ENCODE measurements around the gene GAPVD1. TPM values are rescaled to one million over a fixed set of nuclear protein-coding genes. Genes with fewer than 3 reads are reported as not detected.
A peak's percentile ranks its signal among the peaks of the same experiment; 100 is the strongest.
"Not testable (repeated sequence)": the region's sequence is repeated elsewhere in the genome, so short reads cannot be mapped to it uniquely, and the experiment has no call there.

The GAPVD1 gene, protein sequence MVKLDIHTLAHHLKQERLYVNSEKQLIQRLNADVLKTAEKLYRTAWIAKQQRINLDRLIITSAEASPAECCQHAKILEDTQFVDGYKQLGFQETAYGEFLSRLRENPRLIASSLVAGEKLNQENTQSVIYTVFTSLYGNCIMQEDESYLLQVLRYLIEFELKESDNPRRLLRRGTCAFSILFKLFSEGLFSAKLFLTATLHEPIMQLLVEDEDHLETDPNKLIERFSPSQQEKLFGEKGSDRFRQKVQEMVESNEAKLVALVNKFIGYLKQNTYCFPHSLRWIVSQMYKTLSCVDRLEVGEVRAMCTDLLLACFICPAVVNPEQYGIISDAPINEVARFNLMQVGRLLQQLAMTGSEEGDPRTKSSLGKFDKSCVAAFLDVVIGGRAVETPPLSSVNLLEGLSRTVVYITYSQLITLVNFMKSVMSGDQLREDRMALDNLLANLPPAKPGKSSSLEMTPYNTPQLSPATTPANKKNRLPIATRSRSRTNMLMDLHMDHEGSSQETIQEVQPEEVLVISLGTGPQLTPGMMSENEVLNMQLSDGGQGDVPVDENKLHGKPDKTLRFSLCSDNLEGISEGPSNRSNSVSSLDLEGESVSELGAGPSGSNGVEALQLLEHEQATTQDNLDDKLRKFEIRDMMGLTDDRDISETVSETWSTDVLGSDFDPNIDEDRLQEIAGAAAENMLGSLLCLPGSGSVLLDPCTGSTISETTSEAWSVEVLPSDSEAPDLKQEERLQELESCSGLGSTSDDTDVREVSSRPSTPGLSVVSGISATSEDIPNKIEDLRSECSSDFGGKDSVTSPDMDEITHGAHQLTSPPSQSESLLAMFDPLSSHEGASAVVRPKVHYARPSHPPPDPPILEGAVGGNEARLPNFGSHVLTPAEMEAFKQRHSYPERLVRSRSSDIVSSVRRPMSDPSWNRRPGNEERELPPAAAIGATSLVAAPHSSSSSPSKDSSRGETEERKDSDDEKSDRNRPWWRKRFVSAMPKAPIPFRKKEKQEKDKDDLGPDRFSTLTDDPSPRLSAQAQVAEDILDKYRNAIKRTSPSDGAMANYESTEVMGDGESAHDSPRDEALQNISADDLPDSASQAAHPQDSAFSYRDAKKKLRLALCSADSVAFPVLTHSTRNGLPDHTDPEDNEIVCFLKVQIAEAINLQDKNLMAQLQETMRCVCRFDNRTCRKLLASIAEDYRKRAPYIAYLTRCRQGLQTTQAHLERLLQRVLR (N-terminal part only)
- polyA plus RNA-seq (ENCODE audit: insufficient read length in 12 of 12): 10 to 100 TPM in 10 of 12 donors, 1 to 10 TPM in 1, not detected in 1; 9.4 to 30.4 (median 20.1) TPM
- long read RNA-seq, donor 1, full-length matches to known transcripts: 1 of 1 reads
- long read RNA-seq, donor 1, partial matches to known transcripts: 0 of 1 reads
- long read RNA-seq, donor 1, other reads (novel, unspliced or antisense): 0 of 1 reads
- long read RNA-seq, donor 2, partial matches to known transcripts: 0 of 1 reads
- long read RNA-seq, donor 2, other reads (novel, unspliced or antisense): 0 of 1 reads
- long read RNA-seq, donor 3, partial matches to known transcripts: 5 of 6 reads
- long read RNA-seq, donor 3, other reads (novel, unspliced or antisense): 0 of 6 reads
- long read RNA-seq, donor 4, partial matches to known transcripts: 0 of 1 reads
- long read RNA-seq, donor 4, other reads (novel, unspliced or antisense): 0 of 1 reads
- long read RNA-seq, donor 5: 0 reads
- long read RNA-seq, donor 6: 0 reads
- long read RNA-seq, donor 7: 0 reads
- long read RNA-seq, donor 8, partial matches to known transcripts: 7 of 7 reads
- long read RNA-seq, donor 8, other reads (novel, unspliced or antisense): 0 of 7 reads
- long read RNA-seq, donor 9, partial matches to known transcripts: 0 of 1 reads
- long read RNA-seq, donor 9, other reads (novel, unspliced or antisense): 0 of 1 reads
- long read RNA-seq, donor 10: 0 reads
- long read RNA-seq, donor 11, partial matches to known transcripts: 11 of 11 reads
- long read RNA-seq, donor 11, other reads (novel, unspliced or antisense): 0 of 11 reads

GRCh38 chr9:125261501-125262293 is at the start of gene GAPVD1:
Gene GAPVD1, plus strand, starts transcription at chr9:125261826. Its CDS starts 37,096 bp downstream, at chr9:125298922.
- peak; percentile 92 for DNase-seq

- no peak for DNase-seq
These were observed 47.4 kb upstream of the GAPVD1 start for GRCh38 chr9:125214186-125214585.

DNA sequence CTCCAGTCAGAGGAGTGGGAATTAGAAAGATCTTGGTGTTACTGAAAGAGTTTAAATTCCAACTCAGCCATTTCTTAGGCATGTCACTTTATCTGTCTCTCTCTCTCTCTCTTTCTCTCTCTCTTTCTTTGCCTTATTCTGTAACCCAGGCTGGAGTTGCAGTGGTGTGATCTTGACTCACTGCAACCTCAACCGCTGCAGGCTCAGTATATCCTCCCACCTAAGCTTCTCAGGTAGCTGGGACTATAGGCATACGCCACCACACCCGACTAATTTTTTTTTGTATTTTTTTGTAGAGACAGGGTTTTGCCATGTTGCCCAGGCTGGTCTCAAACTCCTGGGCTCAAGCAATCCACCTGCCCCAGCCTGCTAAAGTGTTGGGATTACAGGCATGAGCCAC is 43.0 kb upstream of the GAPVD1 start:
- no peak for DNase-seq

DNA sequence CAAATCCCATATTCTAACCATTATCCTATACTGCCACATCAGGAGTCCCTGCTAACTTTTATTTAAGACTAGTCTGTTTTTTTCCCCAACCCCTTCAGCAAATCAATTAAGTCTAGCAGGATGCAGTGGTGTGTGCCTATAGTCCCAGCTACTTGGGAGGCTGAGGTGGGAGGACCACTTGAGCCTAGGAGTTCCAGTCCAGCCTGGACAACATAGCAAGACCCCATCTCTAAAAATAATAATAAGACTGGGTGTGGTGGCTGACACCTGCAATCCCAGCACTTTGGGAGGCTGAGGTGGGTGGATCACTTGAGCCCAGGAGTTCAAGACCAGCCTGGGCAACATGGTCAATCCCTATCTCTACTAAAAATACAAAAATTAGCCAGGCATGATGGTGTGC is 36.8 kb upstream of the GAPVD1 start:
- DNase-seq: not testable (repeated sequence)

- DNase-seq: no peak
These were observed 33.9 kb upstream of the GAPVD1 start for GRCh38 chr9:125227761-125228160.

DNA sequence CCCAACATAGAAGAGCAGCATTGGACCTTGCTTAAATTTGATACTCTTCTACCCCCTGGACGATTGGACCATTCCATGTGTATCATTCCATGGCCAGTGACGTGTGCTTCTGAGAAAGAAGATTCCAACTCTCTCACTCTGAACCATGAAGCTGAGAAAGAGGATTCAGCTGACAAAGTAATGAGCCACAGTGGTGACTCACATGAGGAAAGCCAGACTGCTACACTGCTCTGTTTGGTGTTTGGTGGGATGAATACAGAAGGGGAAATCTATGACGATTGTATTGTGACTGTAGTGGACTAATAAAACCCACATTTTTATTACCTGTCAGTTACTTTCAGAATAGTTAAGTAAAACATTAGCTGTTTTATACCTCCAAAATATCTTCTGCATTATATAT is 27.9 kb upstream of the GAPVD1 start:
- no peak for DNase-seq

GRCh38 chr9:125234099-125234498 is 27.5 kb upstream of the GAPVD1 start:
- DNase-seq: not testable (repeated sequence)

DNA sequence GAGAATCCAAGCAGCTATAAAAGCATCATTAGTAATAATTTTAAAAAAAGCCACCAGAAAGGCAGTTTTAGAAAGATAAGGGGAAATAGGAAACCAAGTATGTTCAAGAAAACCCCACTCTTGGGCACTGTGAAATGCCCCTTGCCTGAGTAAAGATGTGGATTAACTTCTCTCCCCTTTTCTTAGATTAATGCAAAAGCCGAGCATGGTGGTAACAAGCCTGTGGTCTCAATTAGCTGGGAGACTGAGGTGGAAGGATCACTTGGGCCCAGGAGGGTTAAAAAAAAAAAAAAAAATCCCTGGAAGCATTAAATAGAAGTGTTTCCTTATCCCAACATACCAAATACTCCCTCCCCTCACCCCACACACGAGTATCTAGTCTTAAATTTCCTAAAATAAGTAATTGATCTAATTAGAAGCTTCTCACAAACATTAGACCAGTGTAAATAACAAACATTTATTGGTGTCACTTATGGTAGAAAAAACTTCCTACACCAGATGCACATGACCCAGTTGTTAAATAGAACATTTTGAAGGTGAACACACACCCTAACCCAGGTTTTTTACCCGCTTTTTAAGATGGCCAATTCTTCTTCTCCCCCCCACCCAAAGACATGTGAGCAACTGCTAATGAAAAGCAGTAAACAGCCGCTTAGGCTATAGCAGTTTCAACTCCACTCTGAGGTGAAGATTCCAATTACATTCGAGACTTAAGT is 25.7 kb upstream of the GAPVD1 start:
- DNase-seq: no peak

DNA sequence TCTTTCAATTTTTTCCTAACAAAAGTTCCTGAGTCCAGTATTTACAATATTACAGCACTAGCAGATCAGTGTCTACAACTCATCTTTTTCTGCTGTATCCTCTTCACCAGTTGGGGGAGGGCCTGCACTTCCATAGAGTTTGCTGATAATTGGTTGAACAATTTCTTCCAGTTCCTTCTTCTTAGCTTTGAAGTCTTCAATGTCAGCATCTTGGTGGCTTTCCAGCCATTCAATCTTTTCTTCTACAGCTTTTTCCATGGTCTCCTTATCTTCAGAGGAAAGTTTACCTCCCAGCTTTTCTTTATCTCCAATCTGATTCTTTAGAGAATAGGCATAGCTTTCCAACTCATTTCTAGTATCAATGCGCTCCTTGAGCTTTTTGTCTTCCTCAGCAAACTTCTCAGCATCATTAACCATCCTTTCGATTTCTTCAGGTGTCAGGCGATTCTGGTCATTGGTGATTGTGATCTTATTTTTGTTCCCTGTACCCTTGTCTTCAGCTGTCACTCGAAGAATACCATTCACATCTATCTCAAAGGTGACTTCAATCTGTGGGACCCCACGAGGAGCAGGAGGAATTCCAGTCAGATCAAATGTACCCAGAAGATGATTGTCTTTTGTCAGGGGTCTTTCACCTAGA is 25.0 kb upstream of the GAPVD1 start:
- DNase-seq: not testable (repeated sequence)

- DNase-seq: no peak
These were observed 23.3 kb upstream of the GAPVD1 start for GRCh38 chr9:125238127-125238914.

- DNase-seq: no peak
These were observed 22.6 kb upstream of the GAPVD1 start for GRCh38 chr9:125238915-125239446.

- no peak for DNase-seq
These were observed 21.7 kb upstream of the GAPVD1 start for GRCh38 chr9:125239631-125240597.

DNA sequence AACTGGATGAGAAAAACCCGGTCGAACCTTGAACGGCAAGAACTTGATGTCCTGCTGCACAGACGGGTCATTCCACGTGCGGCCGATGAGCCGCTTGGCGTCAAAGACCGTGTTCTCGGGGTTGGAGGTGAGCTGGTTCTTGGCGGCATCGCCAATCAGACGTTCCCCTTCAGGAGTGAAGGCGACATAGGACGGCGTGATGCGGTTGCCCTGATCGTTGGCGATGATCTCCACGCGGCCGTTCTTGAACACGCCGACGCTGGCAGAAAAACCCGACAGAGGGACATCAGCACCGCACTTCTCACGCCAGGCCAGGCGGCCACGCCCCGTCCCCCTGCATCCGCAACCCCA is 21.0 kb upstream of the GAPVD1 start:
- peak; percentile 52 for DNase-seq

GRCh38 chr9:125241000-125241862 is 20.4 kb upstream of the GAPVD1 start, which contains the start of gene HSPA5:
Gene HSPA5, minus strand, starts transcription at chr9:125241343. Its CDS starts 217 bp downstream, at chr9:125241126.
- DNase-seq: peak; percentile 99
